ENCODE results near the gene OBSCN.

The OBSCN gene

DNA sequence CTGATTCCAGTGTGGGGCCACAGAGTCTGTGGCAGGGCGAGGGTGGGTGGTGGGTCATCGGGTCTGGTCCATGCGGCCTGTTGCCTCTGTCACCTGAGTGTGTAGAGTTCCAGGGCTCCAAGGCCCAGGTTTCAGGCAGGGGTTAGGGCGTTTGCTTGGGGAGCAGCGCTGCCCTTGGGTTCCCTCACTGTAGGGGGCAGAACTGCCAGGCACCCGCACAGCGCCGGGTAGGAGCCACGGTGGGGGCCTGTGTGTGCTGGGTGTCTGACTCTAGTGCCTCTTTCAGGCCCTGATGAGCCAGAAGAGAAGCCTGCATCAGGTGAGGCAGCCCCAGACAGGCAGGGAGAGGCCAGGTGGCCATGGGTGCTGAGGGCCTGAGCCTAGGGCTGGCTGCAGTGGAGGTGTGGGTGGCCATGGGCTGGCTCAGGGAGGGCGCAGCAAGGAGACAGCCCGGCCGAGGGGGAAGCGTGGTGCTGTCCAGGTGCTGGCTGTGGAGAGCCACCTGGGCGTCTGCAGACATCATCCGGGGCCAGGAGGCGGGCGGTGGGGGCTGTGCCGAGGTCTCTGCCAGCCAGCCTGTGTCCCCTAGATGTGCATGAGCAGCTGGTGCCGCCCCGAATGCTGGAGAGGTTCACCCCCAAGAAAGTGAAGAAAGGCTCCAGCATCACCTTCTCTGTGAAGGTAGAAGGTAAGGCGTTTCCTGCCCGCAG, 126.5 kb downstream of the OBSCN start:
- DNase-seq, result no peak

DNA sequence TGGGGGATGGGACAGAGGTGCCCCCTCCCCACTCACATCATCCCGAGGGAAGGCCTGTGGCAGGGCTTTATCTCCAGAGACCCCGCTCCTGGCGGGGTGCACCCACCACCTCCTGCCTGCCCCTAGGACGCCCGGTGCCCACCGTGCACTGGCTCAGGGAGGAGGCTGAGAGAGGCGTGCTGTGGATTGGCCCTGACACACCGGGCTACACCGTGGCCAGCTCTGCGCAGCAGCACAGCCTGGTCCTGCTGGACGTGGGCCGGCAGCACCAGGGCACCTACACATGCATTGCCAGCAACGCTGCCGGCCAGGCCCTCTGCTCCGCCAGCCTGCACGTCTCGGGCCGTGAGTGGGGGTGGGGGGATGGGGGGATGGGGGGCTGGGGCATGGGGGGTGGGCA, 127.1 kb downstream of the OBSCN start:
- no peak for DNase-seq

DNA sequence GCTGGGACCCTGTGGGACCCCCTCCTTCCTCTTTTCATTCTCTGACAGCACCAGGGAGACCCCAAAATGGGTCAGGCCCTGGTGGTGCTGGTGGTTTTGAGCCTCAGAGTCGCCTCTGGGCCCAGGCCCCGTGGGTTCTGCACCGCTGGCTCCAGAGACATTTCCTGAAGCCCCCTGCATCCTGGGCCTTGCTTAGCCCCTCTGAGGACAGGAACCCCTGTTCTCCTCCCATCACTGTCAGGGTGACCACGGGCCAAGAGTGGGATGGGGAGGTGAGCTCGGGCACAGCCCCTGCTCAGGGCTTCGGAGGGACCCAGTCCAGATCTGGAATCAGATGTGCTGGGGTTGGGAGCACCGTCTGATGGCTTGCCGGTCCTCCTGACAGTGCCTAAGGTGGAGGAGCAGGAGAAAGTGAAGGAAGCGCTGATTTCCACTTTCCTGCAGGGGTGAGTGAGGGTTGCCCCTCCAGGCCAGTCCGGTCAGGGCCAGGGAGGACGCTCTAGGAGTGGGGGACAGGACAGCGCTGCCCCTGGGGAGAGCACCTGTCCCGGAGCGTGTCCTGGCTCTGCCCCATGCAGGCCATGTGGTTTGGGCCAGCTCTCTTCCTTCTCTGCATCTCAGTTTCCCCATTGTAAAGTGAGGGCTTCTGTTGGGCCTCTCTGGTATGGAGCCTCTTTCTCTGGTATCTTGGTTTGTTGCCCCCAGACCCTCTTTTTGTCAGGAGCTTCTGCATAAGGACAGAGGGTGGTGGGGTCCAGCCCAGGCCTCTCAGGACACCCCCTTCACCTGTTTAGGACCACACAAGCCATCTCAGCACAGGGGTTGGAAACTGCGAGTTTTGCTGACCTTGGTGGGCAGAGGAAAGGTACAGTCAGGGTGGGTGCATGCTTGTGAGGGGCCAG, 127.8 kb downstream of the OBSCN start:
- no peak for DNase-seq

DNA sequence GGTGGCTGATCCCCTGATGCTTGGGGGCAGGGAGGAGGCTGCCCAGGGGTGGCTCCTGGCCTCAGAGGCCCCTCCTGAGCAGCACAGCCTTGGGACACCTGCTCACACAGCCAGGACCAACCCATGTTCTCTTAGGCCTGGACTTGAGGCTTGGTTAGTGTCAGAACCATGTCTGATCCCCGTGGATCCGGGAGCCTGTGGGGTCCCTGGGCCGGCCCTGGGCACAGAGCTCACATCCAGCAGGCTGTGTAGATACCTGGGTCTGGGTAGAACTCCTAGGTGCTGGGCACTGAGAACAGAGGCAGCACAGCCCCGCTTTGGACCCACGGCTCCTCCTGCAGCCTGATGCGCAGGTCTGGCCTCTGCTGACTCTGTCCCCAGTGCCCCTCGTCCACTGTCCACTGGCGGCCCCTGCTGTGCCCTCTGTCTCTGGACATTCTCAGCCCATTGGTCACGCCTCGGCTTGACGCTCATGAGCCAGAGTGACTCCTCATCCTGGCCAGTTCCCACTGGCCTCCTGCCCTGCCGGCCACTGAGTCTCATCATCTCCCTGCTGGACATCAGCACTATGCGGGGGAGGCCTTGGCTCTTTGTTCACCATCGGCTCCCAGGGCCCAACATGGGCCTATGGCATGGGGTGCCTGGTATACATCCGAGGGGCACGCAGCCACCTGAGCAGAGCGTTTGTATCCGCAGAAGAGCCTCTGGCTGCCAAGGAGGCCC, 128.6 kb downstream of the OBSCN start:
- no peak for DNase-seq

DNA sequence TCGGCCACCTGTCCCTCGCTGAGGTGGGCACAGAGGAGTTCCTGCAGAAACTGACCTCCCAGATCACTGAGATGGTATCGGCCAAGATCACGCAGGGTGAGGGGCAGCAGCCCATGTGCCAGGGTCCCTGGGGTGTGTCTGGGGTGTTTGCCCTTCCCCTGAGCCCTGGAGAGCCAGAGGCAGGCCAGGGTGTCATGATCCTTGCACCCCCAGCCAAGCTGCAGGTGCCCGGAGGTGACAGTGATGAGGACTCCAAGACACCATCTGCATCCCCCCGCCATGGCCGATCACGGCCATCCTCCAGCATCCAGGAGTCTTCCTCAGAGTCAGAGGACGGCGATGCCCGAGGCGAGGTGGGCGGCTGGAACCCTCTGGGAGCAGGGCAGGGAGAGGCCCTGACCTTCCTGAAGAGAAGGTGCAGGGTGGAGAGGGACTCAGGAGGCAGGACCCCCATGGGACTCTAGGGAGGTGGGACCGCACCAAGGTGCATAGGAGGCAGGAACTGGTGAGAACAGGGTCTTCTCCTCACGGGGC, 129.3 kb downstream of the OBSCN start:
- no peak for DNase-seq

DNA sequence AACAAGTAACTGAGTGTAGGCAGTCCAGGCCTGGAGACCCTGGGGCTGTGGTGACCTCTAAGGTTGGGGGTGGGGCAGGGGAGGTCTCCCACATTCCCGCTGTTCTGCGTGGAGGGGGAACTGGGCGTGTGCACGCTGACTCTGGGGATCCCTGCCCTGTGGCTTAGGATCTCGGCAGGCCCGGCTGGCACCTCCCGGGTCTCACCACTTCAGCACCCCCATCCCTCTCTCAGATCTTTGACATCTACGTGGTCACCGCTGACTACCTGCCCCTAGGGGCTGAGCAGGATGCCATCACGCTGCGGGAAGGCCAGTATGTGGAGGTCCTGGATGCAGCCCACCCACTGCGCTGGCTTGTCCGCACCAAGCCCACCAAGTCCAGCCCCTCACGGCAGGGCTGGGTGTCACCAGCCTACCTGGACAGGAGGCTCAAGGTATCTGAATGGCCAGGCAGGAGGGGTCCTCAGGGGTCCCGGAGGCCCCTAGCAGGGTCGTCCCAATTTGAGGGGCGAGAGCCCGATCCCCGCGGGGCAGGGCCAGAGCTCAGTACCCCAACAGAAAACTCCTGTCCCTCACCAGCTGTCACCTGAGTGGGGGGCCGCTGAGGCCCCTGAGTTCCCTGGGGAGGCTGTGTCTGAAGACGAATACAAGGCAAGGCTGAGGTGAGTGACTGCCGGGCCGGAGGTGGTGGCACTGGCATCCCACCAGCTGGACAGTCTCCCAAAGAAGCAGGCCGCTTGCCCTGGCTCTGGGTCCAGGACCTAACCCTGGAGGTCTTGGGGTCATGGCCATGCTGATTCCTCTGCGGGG, 130.1 kb downstream of the OBSCN start:
- DNase-seq, result no peak

DNA sequence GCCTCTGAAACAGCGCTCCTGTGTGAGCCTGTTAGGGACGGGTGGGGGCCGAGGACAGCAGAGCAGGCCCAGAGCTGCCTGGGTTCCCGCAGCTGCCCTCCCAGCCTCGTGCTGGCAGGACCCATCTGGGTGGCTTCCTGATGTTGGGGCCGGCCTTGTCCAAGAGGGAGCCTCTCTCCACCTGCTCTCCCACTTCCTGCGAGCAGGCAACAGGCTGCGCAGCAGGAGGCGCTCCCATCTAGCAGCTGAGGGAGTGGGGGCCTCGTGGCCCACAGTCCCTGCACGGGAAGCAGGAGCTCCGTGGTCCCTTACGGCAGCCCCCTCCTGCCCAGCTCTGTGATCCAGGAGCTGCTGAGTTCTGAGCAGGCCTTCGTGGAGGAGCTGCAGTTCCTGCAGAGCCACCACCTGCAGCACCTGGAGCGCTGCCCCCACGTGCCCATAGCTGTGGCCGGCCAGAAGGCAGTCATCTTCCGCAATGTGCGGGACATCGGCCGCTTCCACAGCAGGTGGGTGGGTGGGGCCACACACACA, 130.7 kb downstream of the OBSCN start:
- DNase-seq, result no peak

DNA sequence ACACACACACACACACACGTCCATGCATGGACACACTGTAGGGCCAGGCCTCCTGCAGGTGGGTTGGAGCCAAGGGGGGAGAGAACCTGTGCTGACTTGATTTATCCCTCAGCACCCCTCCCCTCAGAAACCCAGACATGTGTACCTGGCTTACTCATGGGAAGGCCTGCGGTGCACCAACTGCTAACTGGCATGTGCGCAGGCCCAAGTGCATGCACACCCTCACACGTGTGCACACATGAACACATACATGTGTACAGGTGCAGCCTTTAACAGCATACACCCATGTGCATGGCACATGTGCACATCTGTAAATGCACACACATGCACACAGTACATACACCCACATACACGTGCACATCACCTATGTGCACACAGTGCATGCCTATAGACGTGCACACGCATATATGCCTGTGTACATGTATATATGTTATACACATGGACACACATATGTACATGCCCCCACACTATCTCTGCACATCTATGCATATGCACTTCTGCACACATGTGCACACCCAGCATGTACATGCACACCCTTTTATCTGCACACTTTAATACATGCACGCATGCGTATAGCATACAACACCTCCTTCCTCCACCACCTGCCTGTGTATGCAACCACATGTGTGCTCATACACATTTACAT, 131.3 kb downstream of the OBSCN start:
- no peak for DNase-seq

DNA sequence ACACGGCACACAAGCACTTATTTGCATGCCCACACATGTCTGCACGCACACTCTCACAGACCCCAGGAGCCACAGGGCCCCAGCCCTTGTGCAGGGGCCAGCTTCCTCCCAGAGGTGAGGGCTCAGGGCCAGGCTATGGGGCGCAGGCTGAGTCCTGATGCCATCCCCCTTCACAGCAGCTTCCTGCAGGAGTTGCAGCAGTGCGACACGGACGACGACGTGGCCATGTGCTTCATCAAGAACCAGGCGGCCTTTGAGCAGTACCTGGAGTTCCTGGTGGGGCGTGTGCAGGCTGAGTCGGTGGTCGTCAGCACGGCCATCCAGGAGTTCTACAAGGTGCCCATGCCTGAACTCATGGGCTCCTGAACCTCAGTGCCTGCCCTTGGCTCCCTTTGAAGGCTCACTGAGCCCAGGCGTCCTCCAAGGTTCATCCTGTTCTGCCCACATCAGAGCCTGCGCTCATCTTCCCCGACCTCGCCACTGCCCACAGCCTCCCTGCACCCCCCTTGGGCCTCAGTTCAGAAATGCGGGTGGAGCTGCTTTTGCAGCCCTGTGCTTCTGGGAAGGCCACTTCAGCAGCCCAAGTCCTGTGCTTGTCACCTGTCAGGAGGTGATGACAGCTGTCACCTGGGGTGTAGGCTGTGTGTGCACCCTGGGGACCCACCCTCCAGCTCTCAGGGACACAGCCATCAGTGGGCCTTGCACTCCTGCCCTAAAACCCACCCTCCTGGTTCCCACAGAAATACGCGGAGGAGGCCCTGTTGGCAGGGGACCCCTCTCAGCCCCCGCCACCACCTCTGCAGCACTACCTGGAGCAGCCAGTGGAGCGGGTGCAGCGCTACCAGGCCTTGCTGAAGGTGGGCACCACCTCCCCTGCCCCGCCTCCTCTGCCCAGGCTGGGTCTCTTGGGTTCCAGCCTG, 132.2 kb downstream of the OBSCN start:
- DNase-seq, result no peak

DNA sequence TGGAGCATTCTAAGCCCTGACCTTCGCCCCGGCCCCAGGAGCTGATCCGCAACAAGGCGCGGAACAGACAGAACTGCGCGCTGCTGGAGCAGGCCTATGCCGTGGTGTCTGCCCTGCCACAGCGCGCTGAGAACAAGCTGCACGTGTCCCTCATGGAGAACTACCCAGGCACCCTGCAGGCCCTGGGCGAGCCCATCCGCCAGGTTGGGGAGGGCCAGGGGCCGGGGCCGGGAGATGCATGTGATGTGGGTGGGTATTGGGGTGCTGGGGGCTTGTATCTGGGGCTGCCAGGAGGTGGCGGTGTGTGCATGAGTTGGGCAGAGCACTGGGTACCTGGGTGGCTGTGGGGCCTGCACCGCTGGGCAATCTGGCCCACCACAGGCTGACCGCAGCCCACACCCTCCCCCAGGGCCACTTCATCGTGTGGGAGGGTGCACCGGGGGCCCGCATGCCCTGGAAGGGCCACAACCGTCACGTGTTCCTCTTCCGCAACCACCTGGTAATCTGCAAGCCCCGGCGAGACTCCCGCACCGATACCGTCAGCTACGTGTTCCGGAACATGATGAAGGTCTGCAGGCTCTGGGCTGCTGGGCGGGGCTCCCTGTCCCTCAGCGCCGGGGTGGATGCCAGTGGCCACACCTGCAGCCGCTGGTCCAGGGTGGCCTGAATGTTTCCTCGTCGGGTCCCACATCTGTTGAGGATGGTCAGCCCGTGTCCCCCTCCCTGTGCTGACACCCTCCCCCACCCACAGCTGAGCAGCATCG, 133.0 kb downstream of the OBSCN start:
- DNase-seq, result no peak

DNA sequence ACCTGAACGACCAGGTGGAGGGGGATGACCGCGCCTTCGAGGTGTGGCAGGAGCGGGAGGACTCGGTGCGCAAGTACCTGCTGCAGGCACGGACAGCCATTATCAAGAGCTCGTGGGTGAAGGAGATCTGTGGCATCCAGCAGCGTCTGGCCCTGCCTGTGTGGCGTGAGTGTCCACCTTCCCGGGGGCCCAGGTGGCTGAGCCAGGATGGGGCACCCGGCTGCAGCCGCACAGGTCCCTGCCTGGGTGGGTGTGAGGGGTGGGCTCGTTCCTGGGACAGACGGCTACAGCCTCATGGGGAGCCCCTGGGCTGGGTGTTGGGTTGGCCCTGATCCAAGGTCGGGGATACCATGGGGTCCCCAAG, 133.6 kb downstream of the OBSCN start:
- no peak for DNase-seq

DNA sequence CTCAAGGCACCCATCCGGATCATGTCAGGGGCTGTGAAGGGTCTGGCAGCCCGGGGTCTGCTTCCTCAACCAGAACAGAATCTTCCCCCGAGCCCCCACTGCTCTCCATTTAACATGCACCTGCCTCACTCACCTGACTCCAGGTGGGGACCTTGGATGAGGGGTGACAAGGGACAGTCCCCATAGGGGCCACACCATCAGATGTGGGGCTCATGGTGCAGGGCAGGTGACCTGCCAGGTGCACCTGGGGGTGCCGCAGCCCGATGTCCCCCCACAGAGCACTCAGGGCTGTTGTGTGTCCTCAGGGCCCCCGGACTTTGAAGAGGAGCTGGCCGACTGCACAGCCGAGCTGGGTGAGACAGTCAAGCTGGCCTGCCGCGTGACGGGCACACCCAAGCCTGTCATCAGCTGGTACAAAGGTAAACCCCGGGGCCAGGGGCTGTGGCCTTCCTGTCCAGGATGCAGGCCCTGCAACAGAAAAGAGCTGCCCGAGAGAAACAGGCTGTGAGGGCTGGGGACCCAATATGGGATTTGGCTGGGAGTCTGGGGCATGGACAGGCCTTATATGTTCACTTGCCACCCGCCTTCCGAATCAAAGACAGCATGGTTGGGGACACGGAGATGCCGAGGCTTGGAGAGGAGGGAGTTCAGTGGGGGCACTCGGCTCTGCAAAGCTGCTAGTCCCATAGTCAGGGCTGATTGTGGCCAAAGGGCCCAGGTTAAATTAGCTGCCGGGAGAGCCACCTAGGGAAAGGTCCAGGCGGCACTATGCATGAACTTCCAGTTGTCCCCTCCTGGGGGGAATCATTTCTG, 134.2 kb downstream of the OBSCN start:
- no peak for DNase-seq

DNA sequence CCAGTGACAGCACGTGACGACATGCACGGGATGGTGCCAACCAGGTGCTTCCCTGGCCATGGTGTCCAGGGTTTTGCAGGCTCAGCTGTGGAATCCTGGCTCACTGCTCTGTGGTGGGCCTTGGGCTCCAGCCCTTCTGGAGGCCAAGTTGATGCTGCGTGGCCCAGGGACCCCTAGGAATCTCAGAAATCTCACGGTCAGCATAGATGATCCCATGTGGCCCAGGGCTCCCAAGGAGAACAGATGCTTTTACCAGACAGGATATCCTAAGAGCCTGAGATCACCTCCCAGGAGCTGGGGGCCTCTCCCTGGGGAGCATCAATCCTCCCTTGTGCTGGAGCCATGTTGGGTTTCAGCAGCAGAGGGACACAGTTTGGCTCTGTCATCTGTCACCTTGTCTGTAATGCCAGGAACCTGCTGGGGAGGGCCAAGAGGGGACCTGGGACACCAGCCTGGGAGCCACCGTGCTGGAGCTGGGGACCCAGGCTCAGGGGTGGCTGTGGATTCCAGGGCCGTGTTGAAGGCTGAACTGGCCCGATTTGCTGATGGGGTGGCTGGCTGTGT, 134.9 kb downstream of the OBSCN start:
- DNase-seq, result no peak

DNA sequence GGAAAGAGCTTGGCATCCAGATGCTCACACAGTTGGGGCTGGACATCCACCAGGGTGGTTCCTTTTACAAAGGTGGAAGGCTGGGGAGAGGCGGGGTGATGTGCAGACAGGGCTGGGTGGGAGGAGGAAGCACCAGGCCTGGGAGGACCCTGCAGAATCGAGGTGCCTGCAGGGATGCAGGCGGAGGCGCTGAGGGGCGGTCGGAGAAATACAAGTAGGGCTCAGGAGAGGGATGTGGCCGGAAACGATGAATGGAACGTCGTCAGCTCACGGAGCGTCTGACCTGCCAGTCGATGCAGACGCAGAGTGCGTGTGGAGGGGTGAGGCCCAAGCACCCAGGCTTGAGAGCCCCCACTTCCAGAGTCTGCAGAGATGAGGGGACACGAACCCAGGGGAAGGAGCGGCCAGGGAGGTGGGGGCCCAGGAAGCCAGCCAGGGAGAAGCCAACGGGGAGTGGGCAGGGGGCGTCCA, 135.4 kb downstream of the OBSCN start:
- DNase-seq, result no peak

DNA sequence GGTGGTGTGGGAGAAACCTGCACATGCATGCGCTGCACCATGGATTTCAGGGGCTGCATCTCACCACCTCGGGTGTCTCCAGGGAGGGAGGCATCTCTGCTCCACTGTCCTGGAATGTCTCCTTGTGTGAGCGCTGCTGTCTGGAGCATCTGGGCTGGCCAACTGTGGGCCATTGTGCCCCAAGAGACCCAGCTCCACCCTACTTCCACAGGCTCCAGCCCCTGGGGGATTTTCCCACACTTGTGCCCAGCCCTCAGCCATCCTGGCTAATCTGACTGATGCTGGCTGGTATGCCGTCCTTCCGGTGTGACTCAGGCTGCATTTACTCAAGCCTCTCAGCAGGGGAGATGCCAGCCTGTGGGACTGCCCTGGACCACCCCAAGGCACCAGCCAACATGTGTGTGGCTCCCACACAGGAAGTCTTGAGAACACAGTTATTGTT, 136.8 kb downstream of the OBSCN start:
- DNase-seq, result no peak

DNA sequence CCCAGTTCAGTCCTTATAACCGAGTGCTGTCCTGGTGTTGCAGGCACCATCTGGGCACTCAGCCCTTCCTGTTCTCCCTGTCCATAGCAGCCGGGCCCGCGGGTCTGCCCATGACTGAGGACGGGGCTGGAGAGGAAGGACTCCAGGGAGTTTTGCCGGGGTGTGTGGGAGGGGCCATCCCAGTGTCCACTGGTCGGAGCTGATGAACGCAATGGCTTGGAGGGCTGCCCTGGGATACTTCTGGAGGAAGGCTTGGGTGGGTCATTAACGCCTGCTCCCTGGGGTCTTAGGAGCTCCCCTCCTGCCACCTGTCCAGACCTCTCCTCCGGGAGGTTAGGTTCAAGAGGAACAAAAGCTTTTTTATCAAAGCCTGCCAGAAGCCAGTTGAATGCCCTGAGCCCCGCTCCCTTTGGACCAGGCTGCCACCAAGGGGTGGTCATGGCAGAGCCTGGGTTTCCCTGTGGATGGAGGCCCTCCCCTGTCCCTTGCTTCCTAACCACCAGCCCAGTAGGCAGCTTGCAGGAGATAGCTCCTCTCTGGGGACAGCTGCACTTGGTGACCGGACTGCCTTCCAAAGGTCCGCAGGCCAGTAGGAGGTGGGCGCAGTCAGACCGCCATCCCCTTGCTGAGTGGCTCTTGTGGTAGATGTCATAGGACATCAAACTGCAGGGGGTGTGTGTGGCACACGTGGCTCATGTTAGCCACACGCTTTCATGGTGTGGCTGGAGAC, 137.5 kb downstream of the OBSCN start:
- no peak for DNase-seq

DNA sequence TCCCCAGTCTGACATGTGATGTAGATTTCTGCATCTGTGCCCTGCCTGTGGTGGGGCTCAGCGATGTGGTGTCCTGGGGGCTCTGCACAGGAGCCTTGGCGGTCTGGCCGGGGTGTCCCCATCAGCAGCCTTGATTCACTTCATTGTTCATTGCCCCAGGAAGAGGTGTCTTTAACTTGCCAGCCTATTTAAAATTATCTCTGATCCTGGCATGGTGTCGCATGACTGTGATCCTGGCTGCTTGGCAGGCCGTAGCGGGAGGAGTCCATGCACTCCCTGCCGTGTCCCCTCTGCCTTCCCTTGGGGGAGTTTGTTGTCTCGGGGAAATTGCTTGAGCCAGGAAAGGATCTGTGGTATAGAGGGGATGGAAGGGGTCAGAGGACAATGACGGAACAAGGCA, 138.9 kb downstream of the OBSCN start:
- no peak for DNase-seq

DNA sequence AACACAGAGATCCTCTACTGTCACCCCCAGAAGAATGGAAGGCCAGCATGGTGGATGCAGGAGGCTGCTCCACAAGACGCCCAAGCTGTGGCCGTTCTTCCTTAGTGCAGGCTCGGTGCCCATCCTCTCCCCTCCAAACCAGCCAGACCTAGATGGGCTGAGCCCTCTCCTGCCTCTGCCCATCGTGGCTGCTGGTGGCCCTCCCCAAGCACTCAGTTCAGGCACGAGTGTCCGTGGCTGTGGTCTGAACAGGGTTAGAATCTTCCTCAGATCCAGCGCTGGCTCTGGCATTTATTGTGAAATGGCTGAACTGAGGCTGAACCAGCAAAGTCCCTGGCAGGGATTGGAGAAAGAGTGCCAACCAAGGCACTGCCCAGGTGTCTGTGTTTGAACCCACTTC, 139.3 kb downstream of the OBSCN start:
- DNase-seq, result no peak
